KMS-11 (cell line): Measurements from ENCODE around the gene PDE4D.

ENCODE experiments used
- H2AFZ ChIP-seq: fragments of 200-600 bp; sonication (generic); 2 replicates; pipeline ENCODE4 v1.6.1; 2016; ENCODE audit warnings: antibody characterized with exemption, mixed run types, low read depth
- H3K27ac ChIP-seq: fragments of 200-600 bp; sonication (generic); 2 replicates; pipeline ENCODE4 v1.6.1; 2016; ENCODE audit warnings: mild to moderate bottlenecking, mixed run types
- H3K27me3 ChIP-seq: fragments of 200-600 bp; sonication (generic); 2 replicates; pipeline ENCODE4 v1.6.1; 2017; ENCODE audit warnings: mild to moderate bottlenecking, low read depth, mixed run types, moderate library complexity; ENCODE audit not compliant: insufficient read depth
- H3K36me3 ChIP-seq: fragments of 200-600 bp; sonication (generic); 2 replicates; pipeline ENCODE4 v1.6.1; 2017; ENCODE audit warnings: mild to moderate bottlenecking, mixed run types; ENCODE audit not compliant: insufficient read depth
- H3K4me1 ChIP-seq: fragments of 200-600 bp; sonication (generic); 2 replicates; pipeline ENCODE4 v1.6.1; 2016; ENCODE audit warnings: mild to moderate bottlenecking, low read depth, mixed run types; ENCODE audit not compliant: poor library complexity, severe bottlenecking
- H3K4me2 ChIP-seq: fragments of 200-600 bp; sonication (generic); 2 replicates; pipeline ENCODE4 v1.7.0; 2016; ENCODE audit warnings: mild to moderate bottlenecking, mixed run types
- H3K4me3 ChIP-seq: fragments of 200-600 bp; sonication (generic); IDR thresholded peaks from 2 replicates; pipeline ENCODE4 v1.6.1; 2017; ENCODE audit warnings: low read depth, low read length, mixed read lengths; ENCODE audit not compliant: insufficient read depth
- H3K79me2 ChIP-seq: fragments of 200-600 bp; sonication (generic); 2 replicates; pipeline ENCODE4 v1.6.1; 2016; ENCODE audit warnings: low read depth, mixed run types; ENCODE audit not compliant: insufficient read depth
- H3K9ac ChIP-seq: fragments of 200-600 bp; sonication (generic); 2 replicates; pipeline ENCODE4 v1.6.1; 2016; ENCODE audit warnings: mild to moderate bottlenecking, mixed run types
- H4K20me1 ChIP-seq: fragments of 200-600 bp; sonication (generic); 2 replicates; pipeline ENCODE4 v1.6.1; 2016; ENCODE audit warnings: mild to moderate bottlenecking, mixed run types; ENCODE audit not compliant: insufficient read depth
- CTCF ChIP-seq: fragments of 200-600 bp; sonication (generic); conservative IDR thresholded peaks from 2 replicates; pipeline ENCODE4 v1.6.1; 2017; ENCODE audit warnings: low read depth, mild to moderate bottlenecking, antibody characterized with exemption, low read length, moderate library complexity, mixed read lengths

The PDE4D gene

DNA sequence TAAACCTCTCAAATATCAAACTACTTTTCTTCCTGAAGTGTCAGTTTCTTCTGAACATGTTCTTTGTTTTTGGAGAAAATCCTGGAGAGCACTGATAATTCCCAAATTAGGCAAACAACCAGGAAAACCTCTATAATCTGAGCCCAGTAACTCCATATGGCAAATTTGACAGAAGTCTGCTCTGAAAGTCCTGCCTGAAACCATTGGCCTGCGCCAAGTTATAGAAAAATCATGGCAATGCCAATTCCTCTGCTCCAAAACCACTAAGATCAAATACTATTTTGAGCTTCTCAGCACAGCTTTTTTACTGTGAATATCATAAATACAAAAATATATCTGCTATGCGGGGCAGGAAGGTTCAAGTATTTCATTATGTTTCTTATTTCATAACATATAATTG lies 45.9 kb downstream of the PDE4D start:
- no peak overlapping the region for H3K4me2 ChIP-seq
- H3K4me3 ChIP-seq, result no peak overlapping the region
- TF ChIP-seq CTCF, result no peak
- no peaks in the 10 kb centered on the region for H4K20me1 ChIP-seq
- no peaks in the 10 kb centered on the region for H3K36me3 ChIP-seq
- H3K79me2 ChIP-seq, result no peaks in the 10 kb centered on the region
- H3K4me1 ChIP-seq, result no peaks in the 10 kb centered on the region
- H3K27ac ChIP-seq, result no peak overlapping the region
- H3K27me3 ChIP-seq, result no peaks in the 10 kb centered on the region
- H2AFZ ChIP-seq, result no peak overlapping the region
- no peak overlapping the region for H3K9ac ChIP-seq

- H3K36me3 ChIP-seq, result no peaks in the 10 kb centered on the region
- H3K79me2 ChIP-seq, result no peaks in the 10 kb centered on the region
- no peak overlapping the region for H2AFZ ChIP-seq
- TF ChIP-seq CTCF, result no peak
- no peak overlapping the region for H3K4me2 ChIP-seq
- H3K4me1 ChIP-seq, result no peaks in the 10 kb centered on the region
- no peaks in the 10 kb centered on the region for H4K20me1 ChIP-seq
- no peaks in the 10 kb centered on the region for H3K27me3 ChIP-seq
- H3K9ac ChIP-seq, result no peak overlapping the region
- H3K4me3 ChIP-seq, result no peak overlapping the region
- H3K27ac ChIP-seq, result no peak overlapping the region
Observed at GRCh38 chr5:59845730-59846129, 47.8 kb downstream of the PDE4D start.

DNA sequence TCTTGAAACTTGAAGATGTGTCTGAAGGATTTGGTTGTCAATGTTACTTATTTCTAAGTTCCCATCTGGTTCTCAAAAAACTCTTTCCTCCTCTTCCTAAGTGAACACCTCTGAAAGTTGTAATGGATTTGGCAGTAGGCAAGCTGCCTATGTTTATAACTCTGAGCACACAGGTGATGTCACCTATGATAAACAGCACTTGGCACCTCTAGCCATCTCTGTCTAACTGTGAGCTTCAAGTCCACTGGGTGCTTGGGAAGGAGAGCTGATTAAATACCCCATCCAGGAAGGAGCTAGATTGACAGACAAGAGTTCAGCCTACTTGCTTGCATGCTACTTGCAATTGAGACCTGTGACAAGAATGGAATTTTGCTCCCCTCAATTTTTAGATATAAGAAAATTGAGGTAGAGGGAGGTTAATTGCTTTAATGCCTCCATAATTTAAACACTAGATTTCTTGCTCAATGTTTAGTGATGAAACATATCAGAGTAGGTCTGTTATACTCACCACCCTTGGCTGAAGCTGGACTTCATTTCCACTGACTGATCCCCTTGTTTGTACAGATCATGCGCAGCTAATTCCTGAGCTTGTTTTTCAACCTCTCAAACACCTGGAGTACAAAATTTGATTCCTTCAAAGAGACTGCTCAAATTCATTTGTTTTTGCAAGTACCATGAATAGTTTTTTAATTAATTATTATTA lies 49.9 kb downstream of the PDE4D start:
- TF ChIP-seq CTCF, result no peak
- H3K27me3 ChIP-seq, result no peaks in the 10 kb centered on the region

DNA sequence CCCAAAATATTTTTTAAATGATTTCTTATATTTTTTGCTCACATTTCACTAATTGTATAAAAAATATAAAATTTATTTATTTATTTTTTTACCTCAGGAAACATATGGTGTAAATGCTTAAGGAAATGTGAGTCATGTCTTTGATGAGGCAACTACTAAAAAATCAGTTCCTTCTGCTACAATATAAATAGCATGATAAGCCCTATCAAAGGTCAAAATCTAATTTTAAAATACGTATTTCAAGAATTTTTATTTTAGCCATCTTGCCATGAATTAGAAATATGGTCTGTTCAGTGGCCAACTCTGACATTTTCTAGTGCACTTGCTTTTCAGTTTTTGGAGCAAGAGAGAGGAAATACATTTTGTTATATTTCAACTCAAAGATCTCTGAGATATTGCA lies 50.5 kb downstream of the PDE4D start:
- Histone ChIP-seq H3K27me3 (no peaks in the 10 kb centered on the region), H3K4me2 (no peak overlapping the region), H3K79me2 (no peaks in the 10 kb centered on the region), H3K4me3 (no peak overlapping the region), H3K36me3 (no peaks in the 10 kb centered on the region), H4K20me1 (no peaks in the 10 kb centered on the region), H3K27ac (no peak overlapping the region), H2AFZ (no peak overlapping the region), H3K4me1 (no peaks in the 10 kb centered on the region), H3K9ac (no peak overlapping the region)
- TF ChIP-seq CTCF, result no peak

More for the DNA sequence above, 49.9 kb downstream of the PDE4D start:
- Histone ChIP-seq H4K20me1 (no peaks in the 10 kb centered on the region), H3K9ac (no peak overlapping the region), H3K79me2 (no peaks in the 10 kb centered on the region), H3K27ac (no peak overlapping the region), H3K4me1 (no peaks in the 10 kb centered on the region), H3K36me3 (no peaks in the 10 kb centered on the region), H2AFZ (no peak overlapping the region), H3K4me3 (no peak overlapping the region), H3K4me2 (no peak overlapping the region)
